ENCODE data around the gene ZRSR2.
"Not testable (repeated sequence)": the region's sequence is repeated elsewhere in the genome, so short reads cannot be mapped to it uniquely, and the experiment has no call there.

GRCh38 chrX:15759886-15760285 is 30.4 kb upstream of the ZRSR2 start:
- TF ChIP-seq, protein P1, sequence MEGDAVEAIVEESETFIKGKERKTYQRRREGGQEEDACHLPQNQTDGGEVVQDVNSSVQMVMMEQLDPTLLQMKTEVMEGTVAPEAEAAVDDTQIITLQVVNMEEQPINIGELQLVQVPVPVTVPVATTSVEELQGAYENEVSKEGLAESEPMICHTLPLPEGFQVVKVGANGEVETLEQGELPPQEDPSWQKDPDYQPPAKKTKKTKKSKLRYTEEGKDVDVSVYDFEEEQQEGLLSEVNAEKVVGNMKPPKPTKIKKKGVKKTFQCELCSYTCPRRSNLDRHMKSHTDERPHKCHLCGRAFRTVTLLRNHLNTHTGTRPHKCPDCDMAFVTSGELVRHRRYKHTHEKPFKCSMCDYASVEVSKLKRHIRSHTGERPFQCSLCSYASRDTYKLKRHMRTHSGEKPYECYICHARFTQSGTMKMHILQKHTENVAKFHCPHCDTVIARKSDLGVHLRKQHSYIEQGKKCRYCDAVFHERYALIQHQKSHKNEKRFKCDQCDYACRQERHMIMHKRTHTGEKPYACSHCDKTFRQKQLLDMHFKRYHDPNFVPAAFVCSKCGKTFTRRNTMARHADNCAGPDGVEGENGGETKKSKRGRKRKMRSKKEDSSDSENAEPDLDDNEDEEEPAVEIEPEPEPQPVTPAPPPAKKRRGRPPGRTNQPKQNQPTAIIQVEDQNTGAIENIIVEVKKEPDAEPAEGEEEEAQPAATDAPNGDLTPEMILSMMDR (IDR thresholded peaks at IDR 0.05) = not testable (repeated sequence)
- not testable (repeated sequence) for TF ChIP-seq POLR2A (IDR thresholded peaks at IDR 0.05)
